ENCODE results near the gene TMC1.

GRCh38 chr9:72474676-72475075 lies 46.7 kb upstream of the TMC1 start:
- TF ChIP-seq, protein P1, sequence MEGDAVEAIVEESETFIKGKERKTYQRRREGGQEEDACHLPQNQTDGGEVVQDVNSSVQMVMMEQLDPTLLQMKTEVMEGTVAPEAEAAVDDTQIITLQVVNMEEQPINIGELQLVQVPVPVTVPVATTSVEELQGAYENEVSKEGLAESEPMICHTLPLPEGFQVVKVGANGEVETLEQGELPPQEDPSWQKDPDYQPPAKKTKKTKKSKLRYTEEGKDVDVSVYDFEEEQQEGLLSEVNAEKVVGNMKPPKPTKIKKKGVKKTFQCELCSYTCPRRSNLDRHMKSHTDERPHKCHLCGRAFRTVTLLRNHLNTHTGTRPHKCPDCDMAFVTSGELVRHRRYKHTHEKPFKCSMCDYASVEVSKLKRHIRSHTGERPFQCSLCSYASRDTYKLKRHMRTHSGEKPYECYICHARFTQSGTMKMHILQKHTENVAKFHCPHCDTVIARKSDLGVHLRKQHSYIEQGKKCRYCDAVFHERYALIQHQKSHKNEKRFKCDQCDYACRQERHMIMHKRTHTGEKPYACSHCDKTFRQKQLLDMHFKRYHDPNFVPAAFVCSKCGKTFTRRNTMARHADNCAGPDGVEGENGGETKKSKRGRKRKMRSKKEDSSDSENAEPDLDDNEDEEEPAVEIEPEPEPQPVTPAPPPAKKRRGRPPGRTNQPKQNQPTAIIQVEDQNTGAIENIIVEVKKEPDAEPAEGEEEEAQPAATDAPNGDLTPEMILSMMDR (IDR thresholded peaks at IDR 0.05) = no peak
- TF ChIP-seq POLR2AphosphoS5 (IDR thresholded peaks at IDR 0.05; ENCODE audit: low read depth, low read length) = no peak
- TF ChIP-seq, protein P2, sequence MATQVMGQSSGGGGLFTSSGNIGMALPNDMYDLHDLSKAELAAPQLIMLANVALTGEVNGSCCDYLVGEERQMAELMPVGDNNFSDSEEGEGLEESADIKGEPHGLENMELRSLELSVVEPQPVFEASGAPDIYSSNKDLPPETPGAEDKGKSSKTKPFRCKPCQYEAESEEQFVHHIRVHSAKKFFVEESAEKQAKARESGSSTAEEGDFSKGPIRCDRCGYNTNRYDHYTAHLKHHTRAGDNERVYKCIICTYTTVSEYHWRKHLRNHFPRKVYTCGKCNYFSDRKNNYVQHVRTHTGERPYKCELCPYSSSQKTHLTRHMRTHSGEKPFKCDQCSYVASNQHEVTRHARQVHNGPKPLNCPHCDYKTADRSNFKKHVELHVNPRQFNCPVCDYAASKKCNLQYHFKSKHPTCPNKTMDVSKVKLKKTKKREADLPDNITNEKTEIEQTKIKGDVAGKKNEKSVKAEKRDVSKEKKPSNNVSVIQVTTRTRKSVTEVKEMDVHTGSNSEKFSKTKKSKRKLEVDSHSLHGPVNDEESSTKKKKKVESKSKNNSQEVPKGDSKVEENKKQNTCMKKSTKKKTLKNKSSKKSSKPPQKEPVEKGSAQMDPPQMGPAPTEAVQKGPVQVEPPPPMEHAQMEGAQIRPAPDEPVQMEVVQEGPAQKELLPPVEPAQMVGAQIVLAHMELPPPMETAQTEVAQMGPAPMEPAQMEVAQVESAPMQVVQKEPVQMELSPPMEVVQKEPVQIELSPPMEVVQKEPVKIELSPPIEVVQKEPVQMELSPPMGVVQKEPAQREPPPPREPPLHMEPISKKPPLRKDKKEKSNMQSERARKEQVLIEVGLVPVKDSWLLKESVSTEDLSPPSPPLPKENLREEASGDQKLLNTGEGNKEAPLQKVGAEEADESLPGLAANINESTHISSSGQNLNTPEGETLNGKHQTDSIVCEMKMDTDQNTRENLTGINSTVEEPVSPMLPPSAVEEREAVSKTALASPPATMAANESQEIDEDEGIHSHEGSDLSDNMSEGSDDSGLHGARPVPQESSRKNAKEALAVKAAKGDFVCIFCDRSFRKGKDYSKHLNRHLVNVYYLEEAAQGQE (IDR thresholded peaks at IDR 0.05; ENCODE audit: insufficient read depth in 1 of 2, low read depth in 2 of 2, low read length in 1 of 2) = no peak
- TF ChIP-seq TCF7L2 (IDR thresholded peaks at IDR 0.05; ENCODE audit: low read depth, low read length) = no peak
- TF ChIP-seq SIN3A (IDR thresholded peaks at IDR 0.05; ENCODE audit: borderline replicate concordance, insufficient read depth, low read depth, low read length) = no peak

Data from Panc1 (cell line).